PC-9 (cell line): Measurements from ENCODE around the gene BABAM1.

Experiments used
- CTCF ChIP-seq: fragments of 200-600 bp; sonication (generic); conservative IDR thresholded peaks from 2 replicates; pipeline ENCODE4 v1.6.1; 2017; ENCODE audit warnings: mixed run types, antibody characterized with exemption, mild to moderate bottlenecking, moderate library complexity
- EZH2 ChIP-seq: fragments of 200-600 bp; sonication (generic); IDR thresholded peaks from 2 replicates; pipeline ENCODE4 v1.8.0; 2017; ENCODE audit warnings: antibody characterized with exemption, low read depth

DNA sequence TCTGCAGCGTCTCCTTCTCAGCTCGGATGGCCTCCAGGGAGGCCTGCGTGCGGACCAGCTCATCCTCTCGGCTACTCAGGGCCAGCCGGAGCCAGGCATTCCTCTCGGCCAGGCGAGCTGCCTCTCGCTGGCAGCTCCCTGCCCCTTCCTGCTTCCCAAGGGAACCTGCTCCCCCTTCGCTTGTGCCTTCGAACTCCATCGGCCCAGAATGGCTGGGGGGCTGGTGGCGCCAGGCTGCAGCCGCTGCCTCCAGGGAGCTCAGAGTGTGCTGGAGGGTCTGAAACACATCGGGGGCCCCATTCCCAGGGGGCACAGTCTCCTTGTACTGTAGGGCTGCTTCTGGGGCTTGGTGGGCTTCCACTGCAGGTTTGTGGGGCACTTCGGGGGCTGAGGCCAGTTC, 4.7 kb upstream of the BABAM1 start:
- TF ChIP-seq CTCF (no peak), EZH2 (no peak)
